Keratinocyte (primary cell): ENCODE measurements around the gene CLSTN2.

Experiments
- EZH2 ChIP-seq: IDR thresholded peaks from one replicate; pipeline ENCODE4 v1.6.1; 2012; ENCODE audit warnings: inconsistent platforms, mild to moderate bottlenecking, low read length, moderate library complexity
- TF ChIP-seq, protein P1 (sequence below), 3 experiments: IDR thresholded peaks in 1 of 3; conservative IDR thresholded peaks in 1 of 3; optimal IDR thresholded peaks in 1 of 3; 2 replicates in 2 of 3; 3 replicates in 1 of 3; pipeline versions ENCODE3 to v1.5.1; 2011; ENCODE audit warnings: low read length in 3 of 3, mild to moderate bottlenecking in 3 of 3, moderate library complexity in 2 of 3, control low read depth in 1 of 3, inconsistent platforms in 1 of 3; ENCODE audit not compliant: insufficient read depth in 2 of 3; ENCODE audit errors: extremely low read depth in 1 of 3

DNA sequence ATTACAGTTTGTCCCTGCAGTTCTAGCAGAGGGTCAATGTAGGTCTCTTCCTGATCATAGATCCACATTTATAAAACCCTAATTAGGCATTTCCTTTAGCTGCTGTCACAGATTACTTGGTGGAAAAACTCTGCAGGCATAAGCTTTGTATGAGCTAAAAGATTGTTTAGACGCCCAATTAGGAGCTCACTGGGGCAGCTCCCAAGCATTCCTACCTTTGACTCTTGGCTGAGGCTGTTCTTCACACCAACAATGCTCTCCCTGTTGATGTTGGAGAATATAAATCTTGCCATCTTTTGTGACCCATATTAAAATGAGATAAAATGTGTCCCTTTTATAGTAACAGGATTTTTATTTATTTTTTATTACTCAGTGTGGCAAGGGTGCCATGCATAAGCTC is 594.6 kb downstream of the CLSTN2 start:
- TF ChIP-seq, protein P1, sequence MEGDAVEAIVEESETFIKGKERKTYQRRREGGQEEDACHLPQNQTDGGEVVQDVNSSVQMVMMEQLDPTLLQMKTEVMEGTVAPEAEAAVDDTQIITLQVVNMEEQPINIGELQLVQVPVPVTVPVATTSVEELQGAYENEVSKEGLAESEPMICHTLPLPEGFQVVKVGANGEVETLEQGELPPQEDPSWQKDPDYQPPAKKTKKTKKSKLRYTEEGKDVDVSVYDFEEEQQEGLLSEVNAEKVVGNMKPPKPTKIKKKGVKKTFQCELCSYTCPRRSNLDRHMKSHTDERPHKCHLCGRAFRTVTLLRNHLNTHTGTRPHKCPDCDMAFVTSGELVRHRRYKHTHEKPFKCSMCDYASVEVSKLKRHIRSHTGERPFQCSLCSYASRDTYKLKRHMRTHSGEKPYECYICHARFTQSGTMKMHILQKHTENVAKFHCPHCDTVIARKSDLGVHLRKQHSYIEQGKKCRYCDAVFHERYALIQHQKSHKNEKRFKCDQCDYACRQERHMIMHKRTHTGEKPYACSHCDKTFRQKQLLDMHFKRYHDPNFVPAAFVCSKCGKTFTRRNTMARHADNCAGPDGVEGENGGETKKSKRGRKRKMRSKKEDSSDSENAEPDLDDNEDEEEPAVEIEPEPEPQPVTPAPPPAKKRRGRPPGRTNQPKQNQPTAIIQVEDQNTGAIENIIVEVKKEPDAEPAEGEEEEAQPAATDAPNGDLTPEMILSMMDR (optimal IDR thresholded peaks at IDR 0.05 in 1 of 3, IDR thresholded peaks at IDR 0.05 in 1 of 3, conservative IDR thresholded peaks at IDR 0.05 in 1 of 3; ENCODE audit: extremely low read depth in 1 of 3, insufficient read depth in 2 of 3, low read length in 3 of 3) = no peak
- no peak for TF ChIP-seq EZH2
